ENCODE measurements around the gene SYNE1. TPM values are rescaled to one million over a fixed set of nuclear protein-coding genes. Genes with fewer than 3 reads are reported as not detected.
A peak's percentile ranks its signal among the peaks of the same experiment; 100 is the strongest.
"Not testable (repeated sequence)": the region's sequence is repeated elsewhere in the genome, so short reads cannot be mapped to it uniquely, and the experiment has no call there.

The SYNE1 gene
- total RNA-seq = 123 and 258 TPM in 2 replicates
- polyA plus RNA-seq (2012) = 45.0 TPM

GRCh38 chr6:152637296-152638047 lies at the start of gene SYNE1:
Gene SYNE1 (minus strand): TSS chr6:152637362. CDS start chr6:152628331, 9,031 bp downstream.
- DNase-seq (ENCODE audit: low read depth) = peak; percentile 10

GRCh38 chr6:152685819-152686218 lies 48.7 kb upstream of the SYNE1 start:
- no peak for DNase-seq (ENCODE audit: low read depth)

GRCh38 chr6:152682935-152683334 lies 45.8 kb upstream of the SYNE1 start:
- not testable (repeated sequence) for DNase-seq (ENCODE audit: low read depth)

- no peak for DNase-seq (ENCODE audit: low read depth)
Observed at GRCh38 chr6:152682141-152682540, 45.0 kb upstream of the SYNE1 start.

GRCh38 chr6:152680879-152681517 lies 43.8 kb upstream of the SYNE1 start:
- no peak for DNase-seq (ENCODE audit: low read depth)

- DNase-seq (ENCODE audit: low read depth) = no peak
Observed at GRCh38 chr6:152680151-152680550, 43.0 kb upstream of the SYNE1 start.

- no peak for DNase-seq (ENCODE audit: low read depth)
Observed at GRCh38 chr6:152673236-152673635, 36.1 kb upstream of the SYNE1 start.

GRCh38 chr6:152671171-152671570 lies 34.0 kb upstream of the SYNE1 start:
- DNase-seq (ENCODE audit: low read depth) = no peak

GRCh38 chr6:152669895-152670294 lies 32.7 kb upstream of the SYNE1 start:
- DNase-seq (ENCODE audit: low read depth) = peak; percentile 26

GRCh38 chr6:152661776-152662175 lies 24.6 kb upstream of the SYNE1 start:
- no peak for DNase-seq (ENCODE audit: low read depth)

GRCh38 chr6:152651986-152652385 lies 14.8 kb upstream of the SYNE1 start:
- DNase-seq (ENCODE audit: low read depth) = no peak

GRCh38 chr6:152648105-152648504 lies 10.9 kb upstream of the SYNE1 start:
- no peak for DNase-seq (ENCODE audit: low read depth)

GRCh38 chr6:152646732-152647131 lies 9.6 kb upstream of the SYNE1 start:
- DNase-seq (ENCODE audit: low read depth) = not testable (repeated sequence)

- peak; percentile 66 for DNase-seq (ENCODE audit: low read depth)
Observed at GRCh38 chr6:152642578-152643375, 5.6 kb upstream of the SYNE1 start.

- peak; percentile 34 for DNase-seq (ENCODE audit: low read depth)
Observed at GRCh38 chr6:152636609-152637295, 410 bp downstream of the SYNE1 start.

GRCh38 chr6:152636021-152636608 lies 1.0 kb downstream of the SYNE1 start:
- peak; percentile 43 for DNase-seq (ENCODE audit: low read depth)

GRCh38 chr6:152634773-152635172 lies 2.4 kb downstream of the SYNE1 start:
- DNase-seq (ENCODE audit: low read depth) = no peak

GRCh38 chr6:152632121-152632782 lies 4.9 kb downstream of the SYNE1 start:
- DNase-seq (ENCODE audit: low read depth) = no peak

- no peak for DNase-seq (ENCODE audit: low read depth)
Observed at GRCh38 chr6:152631376-152631775, 5.8 kb downstream of the SYNE1 start.

- no peak for DNase-seq (ENCODE audit: low read depth)
Observed at GRCh38 chr6:152630832-152631231, 6.3 kb downstream of the SYNE1 start.
